CD4-positive, CD25-positive, alpha-beta regulatory T cell (primary cell): ENCODE results near the gene C15orf39. TPM values are rescaled to one million over a fixed set of nuclear protein-coding genes. Genes with fewer than 3 reads are reported as not detected.

Source experiments
- ATAC-seq, 2 donors: fragments of 150-1000 bp; cut with Tn5 transposase; one replicate each; pipeline ENCODE4 v1.10.0; 2021; ENCODE audit warnings: low read depth in 2 of 2, moderate number of reproducible peaks in 2 of 2, moderate library complexity in 1 of 2
- DNase-seq, 3 donors: peaks; one replicate each; pipeline versions ENCODE4 v3.0.0 to v3.0.0-alpha.2; 2012 to 2022; ENCODE audit warnings: mixed read lengths in 1 of 3
- H3K27ac ChIP-seq: one replicate; pipeline ENCODE4 v1.7.0; 2013; ENCODE audit warnings: mild to moderate bottlenecking, low read length; ENCODE audit not compliant: insufficient read depth, poor library complexity, severe bottlenecking
- H3K27me3 ChIP-seq: one replicate; pipeline ENCODE4 v1.7.0; 2013; ENCODE audit warnings: low read length; ENCODE audit not compliant: control insufficient read depth, insufficient read depth
- H3K36me3 ChIP-seq: one replicate; pipeline ENCODE4 v1.7.0; 2013; ENCODE audit warnings: mild to moderate bottlenecking, low read length, moderate library complexity; ENCODE audit not compliant: control insufficient read depth, insufficient read depth
- H3K4me1 ChIP-seq: 2 replicates; pipeline ENCODE4 v1.7.0; 2013; ENCODE audit warnings: mild to moderate bottlenecking, low read length; ENCODE audit not compliant: insufficient read depth, control insufficient read depth, poor library complexity, severe bottlenecking
- H3K4me3 ChIP-seq: one replicate; pipeline ENCODE4 v1.7.0; 2013; ENCODE audit warnings: low read depth, mild to moderate bottlenecking, low read length, moderate library complexity
- H3K9me3 ChIP-seq, 2 experiments: 1 replicate in 1 of 2; 2 replicates in 1 of 2; pipeline ENCODE4 v1.7.0; 2013; ENCODE audit warnings: low read length in 2 of 2, mild to moderate bottlenecking in 1 of 2, moderate library complexity in 1 of 2; ENCODE audit not compliant: control insufficient read depth in 2 of 2
- H3K27ac Mint-ChIP-seq, 3 donors: one replicate each; pipeline ENCODE4 v1.8.0; 2020 to 2022; ENCODE audit warnings: mild to moderate bottlenecking in 3 of 3, mixed read lengths in 3 of 3, moderate library complexity in 2 of 3
- H3K27me3 Mint-ChIP-seq: one replicate; pipeline ENCODE4 v1.8.0; 2022; ENCODE audit warnings: mild to moderate bottlenecking, mixed read lengths
- H3K36me3 Mint-ChIP-seq: one replicate; pipeline ENCODE4 v1.8.0; 2020; ENCODE audit warnings: mixed read lengths
- H3K4me1 Mint-ChIP-seq, 4 donors: one replicate each; pipeline ENCODE4 v1.8.0; 2020 to 2022; ENCODE audit warnings: mixed read lengths in 4 of 4, mild to moderate bottlenecking in 1 of 4
- H3K4me3 Mint-ChIP-seq, 4 donors: one replicate each; pipeline ENCODE4 v1.8.0; 2020 to 2022; ENCODE audit warnings: mild to moderate bottlenecking in 4 of 4, mixed read lengths in 4 of 4, moderate library complexity in 3 of 4
- H3K9me3 Mint-ChIP-seq, 7 donors: one replicate each; pipeline ENCODE4 v1.8.0; 2020 to 2022; ENCODE audit warnings: mixed read lengths in 7 of 7, mild to moderate bottlenecking in 3 of 7, moderate library complexity in 2 of 7
- polyA plus RNA-seq, 4 donors: library from polyadenylated mRNA; unstranded; fragments of 300-500 nt; fragmentation: Illumina TruSeq; gene quantifications; one replicate each; pipeline ENCODE4 v1.2.3, GENCODE V29; 2021
- total RNA-seq: library from RNA; stranded (reverse); gene quantifications from one replicate; pipeline ENCODE4 v1.2.3, GENCODE V29; 2022

The C15orf39 gene
- total and polyA plus RNA-seq, 5 donors from 2014 or later, result 1.2 to 19.5 (median 2.1) TPM

GRCh38 chr15:75206803-75207617 is 5.3 kb downstream of the C15orf39 start:
- Histone ChIP-seq H3K36me3 (peaks cover 44% of the 10 kb centered on the region), H3K27me3 (no peaks in the 10 kb centered on the region), H3K9me3 (no peaks in the 10 kb centered on the region), H3K4me1 (peaks cover 41% of the 10 kb centered on the region), H3K27ac (no peak overlapping the region), H3K4me3 (no peak overlapping the region)
- DNase-seq, result no peak
- no peaks in the 10 kb centered on the region for H3K27me3 Mint-ChIP-seq
- no peak for ATAC-seq
- no peak overlapping the region for H3K27ac Mint-ChIP-seq
- peaks cover 10% of the 10 kb centered on the region for H3K36me3 Mint-ChIP-seq
- H3K9me3 Mint-ChIP-seq, result peaks cover 0 to 1% (median 0%) of the 10 kb centered on the region in 7 donors
- no peak overlapping the region for H3K4me3 Mint-ChIP-seq
- peaks cover 10 to 49% (median 31%) of the 10 kb centered on the region in 4 donors for H3K4me1 Mint-ChIP-seq

- Mint-ChIP-seq H3K27ac (no peak overlapping the region), H3K9me3 (no peaks in the 10 kb centered on the region), H3K4me1 (peaks cover 10 to 49% (median 29%) of the 10 kb centered on the region in 4 donors), H3K4me3 (peak overlapping the region in 1 of 4 donors; percentile 65), H3K27me3 (no peaks in the 10 kb centered on the region), H3K36me3 (peaks cover 10% of the 10 kb centered on the region)
- H3K27me3 ChIP-seq, result no peaks in the 10 kb centered on the region
- peaks cover 33% of the 10 kb centered on the region for H3K4me1 ChIP-seq
- ATAC-seq (no peak), DNase-seq (no peak)
- no peak overlapping the region for H3K4me3 ChIP-seq
- H3K9me3 ChIP-seq, result no peaks in the 10 kb centered on the region
- H3K27ac ChIP-seq, result no peak overlapping the region
- H3K36me3 ChIP-seq, result peaks cover 50% of the 10 kb centered on the region
Observed at GRCh38 chr15:75207618-75208500, 6.2 kb downstream of the C15orf39 start.

- H3K4me1 ChIP-seq, result peaks cover 25% of the 10 kb centered on the region
- peaks cover 50% of the 10 kb centered on the region for H3K36me3 ChIP-seq
- no peaks in the 10 kb centered on the region for H3K27me3 ChIP-seq
- H3K27ac Mint-ChIP-seq, result peak overlapping the region; percentile 7 to 92 (median 20)
- no peaks in the 10 kb centered on the region for H3K27me3 Mint-ChIP-seq
- no peak overlapping the region for H3K27ac ChIP-seq
- peaks cover 10% of the 10 kb centered on the region for H3K36me3 Mint-ChIP-seq
- no peaks in the 10 kb centered on the region for H3K9me3 ChIP-seq
- no peak overlapping the region for H3K4me3 Mint-ChIP-seq
- H3K4me1 Mint-ChIP-seq, result peaks cover 10 to 41% (median 23%) of the 10 kb centered on the region in 4 donors
- no peak overlapping the region for H3K4me3 ChIP-seq
- ATAC-seq, result no peak
- DNase-seq, result no peak
- H3K9me3 Mint-ChIP-seq, result no peaks in the 10 kb centered on the region
Observed at GRCh38 chr15:75208501-75209288, 7.0 kb downstream of the C15orf39 start.

GRCh38 chr15:75209289-75209676 is 7.6 kb downstream of the C15orf39 start:
- ATAC-seq (no peak), DNase-seq (no peak)
- H3K27me3 ChIP-seq, result no peaks in the 10 kb centered on the region
- H3K4me3 ChIP-seq, result no peak overlapping the region
- H3K4me1 ChIP-seq, result peaks cover 19% of the 10 kb centered on the region
- H3K27ac ChIP-seq, result no peak overlapping the region
- H3K9me3 ChIP-seq, result no peaks in the 10 kb centered on the region
- no peaks in the 10 kb centered on the region for H3K27me3 Mint-ChIP-seq
- peaks cover 10% of the 10 kb centered on the region for H3K36me3 Mint-ChIP-seq
- H3K27ac Mint-ChIP-seq, result peak overlapping the region; percentile 7 to 92 (median 20)
- peaks cover 50% of the 10 kb centered on the region for H3K36me3 ChIP-seq
- peak overlapping the region in 1 of 4 donors; percentile 52 for H3K4me3 Mint-ChIP-seq
- no peaks in the 10 kb centered on the region for H3K9me3 Mint-ChIP-seq
- peaks cover 4 to 35% (median 19%) of the 10 kb centered on the region in 4 donors for H3K4me1 Mint-ChIP-seq

GRCh38 chr15:75210811-75211230 is 9.1 kb downstream of the C15orf39 start:
- Histone ChIP-seq H3K9me3 (no peaks in the 10 kb centered on the region), H3K36me3 (peaks cover 50% of the 10 kb centered on the region), H3K4me1 (peaks cover 11% of the 10 kb centered on the region), H3K27me3 (no peaks in the 10 kb centered on the region), H3K4me3 (no peak overlapping the region), H3K27ac (no peak overlapping the region)
- Mint-ChIP-seq H3K27ac (peak overlapping the region in 2 of 3 donors; percentile 74 to 75), H3K4me1 (peaks cover 0 to 24% (median 11%) of the 10 kb centered on the region in 4 donors), H3K36me3 (peaks cover 10% of the 10 kb centered on the region), H3K27me3 (no peaks in the 10 kb centered on the region), H3K4me3 (peak overlapping the region in 1 of 4 donors; percentile 15), H3K9me3 (no peaks in the 10 kb centered on the region)
- DNase-seq (no peak), ATAC-seq (no peak)

- Histone ChIP-seq H3K4me3 (no peak overlapping the region), H3K27ac (no peak overlapping the region), H3K9me3 (no peaks in the 10 kb centered on the region), H3K36me3 (peaks cover 50% of the 10 kb centered on the region), H3K4me1 (peaks cover 11% of the 10 kb centered on the region), H3K27me3 (no peaks in the 10 kb centered on the region)
- ATAC-seq (no peak), DNase-seq (no peak)
- H3K27me3 Mint-ChIP-seq, result no peaks in the 10 kb centered on the region
- peaks cover 0 to 20% (median 11%) of the 10 kb centered on the region in 4 donors for H3K4me1 Mint-ChIP-seq
- H3K36me3 Mint-ChIP-seq, result peaks cover 10% of the 10 kb centered on the region
- no peaks in the 10 kb centered on the region for H3K9me3 Mint-ChIP-seq
- no peak overlapping the region for H3K4me3 Mint-ChIP-seq
- peak overlapping the region in 2 of 3 donors; percentile 74 to 75 for H3K27ac Mint-ChIP-seq
Observed at GRCh38 chr15:75211436-75212199, 9.9 kb downstream of the C15orf39 start.
